Epithelial cell of proximal tubule (primary cell): ENCODE data around the gene CPLX4. TPM values are rescaled to one million over a fixed set of nuclear protein-coding genes. Genes with fewer than 3 reads are reported as not detected.

Experiments used
- DNase-seq: peaks from one replicate; pipeline ENCODE4 v3.0.0-alpha.2; 2011; ENCODE audit warnings: low read depth
- H3K4me3 ChIP-seq: 2 replicates; pipeline ENCODE4 v1.5.1; 2011; ENCODE audit warnings: low read depth, mild to moderate bottlenecking, low read length
- CTCF ChIP-seq: conservative IDR thresholded peaks from 2 replicates; pipeline ENCODE4 v1.5.1; 2012; ENCODE audit warnings: low read depth, mild to moderate bottlenecking, low read length
- total RNA-seq: library from RNA; depleted of rRNA; stranded (reverse); fragments of >200 nt; gene quantifications from 2 replicates; pipeline ENCODE4 v1.2.3, GENCODE V29; 2015

Gene CPLX4
- total RNA-seq, 1 donor from 2014 or later = not detected

GRCh38 chr18:59272221-59272888 is 46.1 kb downstream of the CPLX4 start:
- no peak for DNase-seq
- TF ChIP-seq CTCF = no peak
- H3K4me3 ChIP-seq = no peak overlapping the region

GRCh38 chr18:59271606-59272220 is 46.7 kb downstream of the CPLX4 start:
- no peak for DNase-seq
- no peak for TF ChIP-seq CTCF
- H3K4me3 ChIP-seq = no peak overlapping the region

GRCh38 chr18:59270689-59271257 is 47.7 kb downstream of the CPLX4 start:
- no peak overlapping the region for H3K4me3 ChIP-seq
- no peak for DNase-seq
- TF ChIP-seq CTCF = no peak

GRCh38 chr18:59269563-59270119 is 48.8 kb downstream of the CPLX4 start:
- no peak for TF ChIP-seq CTCF
- DNase-seq = no peak
- H3K4me3 ChIP-seq = no peak overlapping the region

- H3K4me3 ChIP-seq = no peak overlapping the region
- TF ChIP-seq CTCF = no peak
- DNase-seq = no peak
These were observed 49.5 kb downstream of the CPLX4 start for GRCh38 chr18:59268721-59269562.

- TF ChIP-seq CTCF = no peak
- no peak overlapping the region for H3K4me3 ChIP-seq
- DNase-seq = no peak
These were observed 50.2 kb downstream of the CPLX4 start for GRCh38 chr18:59268127-59268720.
